HEK293T (cell line): ENCODE results near the gene DENND11.

Experiments used
- CTCF ChIA-PET: fragments of 350-600 bp; formaldehyde crosslinking; extraction: SDS; loops from one replicate; lab custom pipeline; 2021; ENCODE audit warnings: antibody characterized with exemption, inconsistent platforms; lab: Yijun Ruan, JAX
- POLR2A ChIA-PET: fragments of 350-600 bp; formaldehyde crosslinking; extraction: SDS; loops from one replicate; lab custom pipeline; 2020; ENCODE audit warnings: antibody characterized with exemption, inconsistent platforms; lab: Yijun Ruan, JAX
- DNase-seq: peaks from one replicate; pipeline ENCODE4 v3.0.0; 2012; ENCODE audit warnings: mixed read lengths; ENCODE audit errors: extremely low spot score
- ARNT ChIP-seq: fragments of 450-650 bp; IDR thresholded peaks from 2 replicates; pipeline ENCODE4 v1.6.1; 2017; ENCODE audit warnings: mild to moderate bottlenecking
- BHLHE40 ChIP-seq: fragments of 450-650 bp; IDR thresholded peaks from 2 replicates; pipeline ENCODE4 v1.6.1; 2016; ENCODE audit warnings: mild to moderate bottlenecking, moderate library complexity, borderline replicate concordance
- CTBP1 ChIP-seq: fragments of 450-650 bp; IDR thresholded peaks from 2 replicates; pipeline ENCODE4 v1.6.1; 2016; ENCODE audit warnings: borderline replicate concordance
- ELF4 ChIP-seq: fragments of 450-650 bp; IDR thresholded peaks from 2 replicates; pipeline ENCODE4 v1.6.1; 2017; ENCODE audit warnings: antibody characterized with exemption
- FOXA1 ChIP-seq: fragments of 450-650 bp; IDR thresholded peaks from 2 replicates; pipeline ENCODE4 v1.6.1; 2016; ENCODE audit warnings: mild to moderate bottlenecking
- FOXK2 ChIP-seq: fragments of 450-650 bp; IDR thresholded peaks from 2 replicates; pipeline ENCODE4 v1.6.1; 2016; ENCODE audit warnings: mild to moderate bottlenecking
- FOXM1 ChIP-seq: fragments of 450-650 bp; IDR thresholded peaks from 2 replicates; pipeline ENCODE4 v1.6.1; 2017; ENCODE audit warnings: mild to moderate bottlenecking, borderline replicate concordance
- HDGF ChIP-seq: fragments of 450-650 bp; IDR thresholded peaks from 2 replicates; pipeline ENCODE4 v1.6.1; 2017; ENCODE audit warnings: antibody characterized with exemption, borderline replicate concordance
- L3MBTL2 ChIP-seq: fragments of 450-650 bp; conservative IDR thresholded peaks from 2 replicates; pipeline ENCODE4 v1.6.1; 2016; ENCODE audit warnings: mild to moderate bottlenecking
- LEF1 ChIP-seq: fragments of 450-650 bp; IDR thresholded peaks from 2 replicates; pipeline ENCODE4 v1.6.1; 2017; ENCODE audit warnings: mild to moderate bottlenecking, borderline replicate concordance
- NFRKB ChIP-seq: fragments of 450-650 bp; IDR thresholded peaks from 2 replicates; pipeline ENCODE4 v1.6.1; 2016; ENCODE audit warnings: mild to moderate bottlenecking, moderate library complexity
- PKNOX1 ChIP-seq: fragments of 450-650 bp; IDR thresholded peaks from 2 replicates; pipeline ENCODE4 v1.6.1; 2016
- SP1 ChIP-seq: fragments of 450-650 bp; IDR thresholded peaks from 2 replicates; pipeline ENCODE4 v1.6.1; 2017
- SUZ12 ChIP-seq: fragments of 450-650 bp; IDR thresholded peaks from 2 replicates; pipeline ENCODE4 v1.6.1; 2016; ENCODE audit warnings: mild to moderate bottlenecking
- TARDBP ChIP-seq: fragments of 450-650 bp; IDR thresholded peaks from 2 replicates; pipeline ENCODE4 v1.6.1; 2016
- ZNF384 ChIP-seq: fragments of 450-650 bp; IDR thresholded peaks from 2 replicates; pipeline ENCODE4 v1.6.1; 2016

DENND11 gene

GRCh38 chr7:141706239-141707064 lies 4.5 kb upstream of the DENND11 start:
- TF ChIP-seq FOXA1: no peak
- no peak for TF ChIP-seq CTBP1
- no peak for TF ChIP-seq FOXK2
- no peak for TF ChIP-seq ARNT
- no peak for TF ChIP-seq FOXM1
- no peak for TF ChIP-seq TARDBP
- TF ChIP-seq BHLHE40: no peak
- TF ChIP-seq PKNOX1: no peak
- TF ChIP-seq NFRKB: no peak
- no peak for TF ChIP-seq HDGF
- no peak for TF ChIP-seq ELF4
- no peak for TF ChIP-seq ZNF384
- no peak for TF ChIP-seq SP1
- POLR2A ChIA-PET: no interaction called here
- CTCF ChIA-PET: no interaction called here
- no peak for DNase-seq

GRCh38 chr7:141704741-141705140 lies 2.8 kb upstream of the DENND11 start:
- no peak for TF ChIP-seq HDGF
- TF ChIP-seq ZNF384: no peak
- ChIA-PET CTCF (interaction anchor here (0.6 to 1.0 kb wide), 2 partner anchors 12 to 50 kb away, joined by 3 read pairs; no protein-coding TSS in a partner anchor), POLR2A (interaction anchor here (1.0 kb wide), 1 partner anchor 33 kb away, joined by 3 read pairs; the partner anchor contains the start of gene SSBP1)
- no peak for DNase-seq

- ChIA-PET POLR2A (no interaction called here), CTCF (interaction anchor here (1.1 kb wide), 1 partner anchor 34 kb away, joined by 3 read pairs; the partner anchor contains the start of gene SSBP1)
- TF ChIP-seq FOXA1 (no peak), FOXM1 (no peak), CTBP1 (no peak), SUZ12 (no peak), SP1 (no peak), NFRKB (no peak), ZNF384 (no peak), ELF4 (no peak)
- DNase-seq: no peak
These were observed 2.1 kb upstream of the DENND11 start for GRCh38 chr7:141704112-141704511.

GRCh38 chr7:141702892-141703291 lies 926 bp upstream of the DENND11 start:
- TF ChIP-seq FOXM1: no peak
- TF ChIP-seq ELF4: no peak
- no peak for TF ChIP-seq CTBP1
- no peak for TF ChIP-seq TARDBP
- TF ChIP-seq HDGF: no peak
- TF ChIP-seq ZNF384: no peak
- TF ChIP-seq NFRKB: no peak
- no peak for TF ChIP-seq SP1
- no peak for TF ChIP-seq FOXA1
- TF ChIP-seq L3MBTL2: no peak
- no peak for TF ChIP-seq ARNT
- no peak for TF ChIP-seq LEF1
- TF ChIP-seq PKNOX1: no peak
- TF ChIP-seq BHLHE40: no peak
- TF ChIP-seq SUZ12: no peak
- no peak for DNase-seq
- ChIA-PET CTCF (interaction anchor here (0.7 kb wide), 1 partner anchor 11 kb away, joined by 4 read pairs; no protein-coding TSS in a partner anchor), POLR2A (interaction anchor here (1.0 to 3.0 kb wide), 5 partner anchors 9 to 35 kb away, joined by 3 to 26 read pairs (median 5); partner anchors contain the start of gene SSBP1)

GRCh38 chr7:141701489-141702046 lies 398 bp downstream of the DENND11 start:
- CTCF ChIA-PET: interaction anchor here (0.9 to 1.2 kb wide), 2 partner anchors 37 to 47 kb away, joined by 4 to 5 read pairs; partner anchors contain the start of gene SSBP1
- DNase-seq: peak; percentile 76
- TF ChIP-seq CTBP1: no peak
- POLR2A ChIA-PET: interaction anchor here (1.0 to 3.0 kb wide), 7 partner anchors 8 to 37 kb away, joined by 3 to 26 read pairs (median 5); partner anchors contain the start of gene SSBP1

GRCh38 chr7:141700848-141701371 lies 1.1 kb downstream of the DENND11 start:
- POLR2A ChIA-PET: interaction anchor here (1.1 to 3.0 kb wide), 5 partner anchors 11 to 37 kb away, joined by 3 to 26 read pairs (median 4); partner anchors contain the start of gene SSBP1
- no peak for DNase-seq
- CTCF ChIA-PET: interaction anchor here (0.9 to 1.2 kb wide), 3 partner anchors 8 to 46 kb away, joined by 3 to 5 read pairs (median 4); partner anchors contain the start of gene SSBP1
- TF ChIP-seq PKNOX1 (no peak), TARDBP (no peak)
